Activated CD4-positive, CD25-positive, alpha-beta regulatory T cell (primary cell): ENCODE data around the gene GFPT2.

ENCODE experiments used
- DNase-seq, 4 experiments: peaks; one replicate each; lab custom pipeline; 2025; lab: John Stamatoyannopoulos, UW

GFPT2 gene

GRCh38 chr5:180350711-180351465 is 2.2 kb downstream of the GFPT2 start:
- DNase-seq = no peak

DNA sequence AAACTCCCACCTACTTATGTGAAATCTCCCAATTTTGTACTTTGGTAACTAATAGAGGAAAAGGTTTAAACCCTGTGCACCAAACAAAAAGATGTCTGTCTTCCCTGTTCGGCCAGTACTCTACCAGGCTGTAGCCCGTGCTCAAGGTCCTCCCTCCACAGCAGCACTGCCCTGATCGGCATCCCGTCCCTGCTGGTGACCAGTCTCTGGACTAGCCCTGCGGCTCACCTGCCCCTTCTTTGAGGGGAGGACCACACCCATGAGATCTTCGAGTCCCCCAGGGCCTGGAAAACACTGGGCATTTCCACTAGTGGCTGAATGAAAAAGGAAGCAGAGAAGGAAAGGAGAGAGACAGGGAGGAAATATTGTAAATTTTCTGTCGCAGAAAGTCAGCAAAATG is 2.8 kb downstream of the GFPT2 start:
- DNase-seq = no peak

- DNase-seq = no peak
Measured at GRCh38 chr5:180349391-180349790, 3.7 kb downstream of the GFPT2 start.

DNA sequence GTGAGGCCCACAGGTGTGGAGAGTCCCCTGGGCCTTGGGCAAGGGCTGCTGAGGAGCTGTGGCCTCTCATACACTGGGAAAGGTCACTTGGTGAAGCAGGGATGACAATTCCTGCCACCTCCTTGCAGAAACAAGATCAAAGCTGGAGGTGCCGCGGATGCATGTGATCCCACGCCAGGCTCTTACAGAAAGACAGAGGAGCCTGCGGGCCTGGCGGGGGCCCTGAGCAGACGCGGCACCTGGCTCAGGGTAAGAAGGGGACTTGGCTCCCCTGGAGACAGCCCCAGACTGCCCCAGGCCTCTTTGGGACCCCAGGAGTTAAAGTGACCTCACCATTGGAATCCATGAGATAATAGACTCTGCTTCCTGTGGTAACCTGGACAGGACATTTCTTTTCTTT is 4.8 kb downstream of the GFPT2 start:
- DNase-seq = no peak

DNA sequence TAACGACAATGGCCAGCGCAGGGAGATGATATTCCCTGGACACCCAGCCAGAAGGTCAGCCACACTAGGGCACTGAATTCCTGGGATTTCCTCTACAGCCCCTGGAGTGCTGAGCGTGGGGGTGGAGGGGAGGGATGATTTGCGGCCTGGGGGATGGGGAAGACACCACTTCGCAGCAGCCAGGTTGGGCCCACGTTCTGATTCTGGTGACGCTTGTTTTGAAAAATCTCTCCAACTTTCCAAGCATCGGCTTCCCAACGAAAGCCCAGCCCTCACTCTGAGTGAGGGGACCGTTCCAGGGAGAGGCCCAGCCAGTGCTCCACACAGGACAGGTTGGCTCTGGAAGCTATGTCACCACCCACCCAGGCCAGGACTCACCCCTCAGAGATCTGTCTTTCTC is 5.4 kb downstream of the GFPT2 start:
- no peak for DNase-seq

DNA sequence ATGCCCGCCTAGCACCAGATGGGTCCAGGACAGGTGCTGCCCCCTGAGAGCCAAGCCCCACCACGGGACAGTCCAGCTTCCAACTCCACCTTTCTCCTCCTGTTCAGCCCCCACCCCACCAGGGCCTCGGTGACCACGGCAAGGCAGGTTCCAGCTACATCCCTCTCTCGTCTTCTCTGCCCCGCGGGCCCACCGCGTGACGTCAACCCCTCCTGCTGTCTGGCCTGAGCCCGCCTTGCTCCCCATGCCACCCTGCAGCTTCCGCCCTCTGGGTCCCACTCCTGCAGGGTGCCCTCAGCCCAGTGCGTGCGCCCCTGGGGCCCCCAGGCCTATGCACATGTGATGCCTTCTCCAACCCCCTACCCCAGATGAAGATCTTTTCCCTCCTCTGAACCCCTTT is 6.8 kb downstream of the GFPT2 start:
- DNase-seq = no peak

DNA sequence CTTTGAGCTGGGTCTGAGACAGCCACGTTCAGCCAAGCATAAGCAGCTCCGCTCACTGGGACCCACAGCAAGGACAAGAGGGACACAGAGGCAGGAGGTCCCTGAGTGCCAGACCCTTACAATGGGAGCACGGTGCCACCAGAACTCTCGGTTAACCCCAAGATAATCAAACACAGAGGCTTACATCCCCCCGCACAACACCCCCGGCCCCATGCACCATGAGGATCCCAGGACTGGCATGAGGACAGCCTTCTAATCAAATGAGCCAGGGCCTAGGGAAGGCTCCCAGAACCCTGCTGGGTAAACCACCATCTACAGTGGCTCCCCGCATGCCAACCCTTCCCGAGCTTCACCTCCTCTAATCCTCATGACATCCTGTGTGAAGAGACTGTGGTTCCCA is 7.4 kb downstream of the GFPT2 start:
- DNase-seq = no peak

GRCh38 chr5:180345186-180345585 is 8.0 kb downstream of the GFPT2 start:
- DNase-seq = no peak

DNA sequence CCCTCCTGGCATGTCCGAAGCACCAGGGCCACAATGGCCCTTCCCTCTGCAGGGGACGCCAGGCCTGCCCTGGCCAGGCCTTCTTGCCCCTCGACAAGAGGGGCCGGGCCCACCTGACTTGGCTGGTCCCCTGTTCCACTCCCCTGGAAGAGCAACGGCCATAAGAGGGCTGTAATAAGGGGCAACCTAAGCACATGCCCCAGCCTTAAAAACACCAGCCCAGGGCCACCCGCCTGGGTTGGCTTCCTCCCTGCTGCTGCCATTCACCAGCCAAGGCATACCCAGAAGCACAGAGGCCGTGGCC is 8.5 kb downstream of the GFPT2 start:
- DNase-seq = no peak

- no peak for DNase-seq
Measured at GRCh38 chr5:180343831-180344695, 9.1 kb downstream of the GFPT2 start.

- DNase-seq = no peak
Measured at GRCh38 chr5:180343110-180343830, 9.9 kb downstream of the GFPT2 start.

DNA sequence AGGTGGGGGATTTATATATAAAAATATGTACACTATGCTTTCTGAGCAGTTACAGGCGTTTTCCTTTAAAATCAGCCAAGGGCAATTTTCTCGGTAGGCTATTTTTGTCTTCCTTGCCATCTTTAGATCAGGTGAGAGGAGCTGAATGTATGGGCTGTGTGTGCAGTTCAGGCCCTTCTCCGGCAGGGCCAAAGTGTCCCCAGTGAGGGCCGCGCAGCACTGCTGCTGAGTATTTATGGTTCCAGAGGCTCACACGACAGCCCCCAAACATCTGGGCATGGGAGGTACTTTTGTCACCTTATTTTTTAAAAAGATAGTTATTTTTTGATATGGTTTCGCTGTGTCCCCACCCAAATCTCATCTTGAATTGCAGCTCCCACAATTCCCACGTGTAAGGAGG is 11.5 kb downstream of the GFPT2 start:
- DNase-seq = no peak

DNA sequence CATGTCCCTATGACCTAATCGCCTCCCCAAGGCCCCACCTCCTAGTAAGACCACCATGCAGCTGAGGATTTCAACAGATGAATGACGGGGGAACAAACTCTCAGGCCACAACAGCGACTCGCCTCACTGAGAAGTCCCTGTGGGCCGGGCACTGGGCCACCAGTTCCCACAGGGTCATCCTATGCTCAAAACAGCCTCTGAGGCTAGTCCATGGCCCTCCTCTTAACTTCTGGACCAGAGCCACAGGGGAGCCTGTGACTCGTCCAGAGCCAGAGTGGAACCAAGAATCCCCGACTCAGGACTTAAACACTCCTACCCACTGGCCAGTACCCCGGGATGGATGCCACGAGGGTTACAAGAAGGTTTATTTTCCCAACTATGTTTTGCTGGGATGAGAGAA is 12.3 kb downstream of the GFPT2 start:
- no peak for DNase-seq

DNA sequence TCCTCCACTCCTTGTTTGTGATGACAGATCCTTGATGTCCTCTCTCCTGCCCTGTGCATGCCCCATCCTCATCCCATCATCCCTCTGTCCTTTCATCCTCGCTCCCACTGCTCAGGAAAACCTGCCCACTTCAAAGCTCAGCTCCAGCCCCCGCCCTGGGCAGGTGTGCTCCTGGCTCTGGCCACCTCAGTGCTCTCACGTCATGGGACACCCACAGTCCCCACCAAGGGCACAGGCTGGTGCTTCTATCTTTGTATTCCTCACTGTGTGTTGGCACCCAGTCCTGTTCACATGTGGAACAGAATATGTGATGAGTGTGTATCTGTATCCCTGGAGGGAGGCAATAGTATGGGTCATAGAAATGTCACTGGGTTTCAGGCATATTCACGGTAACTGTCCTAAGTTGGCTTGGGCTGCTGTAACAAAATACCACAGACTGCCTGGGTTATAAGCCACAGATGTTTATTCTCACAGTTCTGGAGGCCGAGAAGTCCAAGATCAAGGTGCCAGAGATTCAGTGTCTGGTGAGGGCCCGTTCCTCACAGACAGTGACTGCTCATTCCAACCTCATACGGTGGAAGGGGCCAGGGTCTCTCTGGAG is 13.5 kb downstream of the GFPT2 start:
- no peak for DNase-seq

DNA sequence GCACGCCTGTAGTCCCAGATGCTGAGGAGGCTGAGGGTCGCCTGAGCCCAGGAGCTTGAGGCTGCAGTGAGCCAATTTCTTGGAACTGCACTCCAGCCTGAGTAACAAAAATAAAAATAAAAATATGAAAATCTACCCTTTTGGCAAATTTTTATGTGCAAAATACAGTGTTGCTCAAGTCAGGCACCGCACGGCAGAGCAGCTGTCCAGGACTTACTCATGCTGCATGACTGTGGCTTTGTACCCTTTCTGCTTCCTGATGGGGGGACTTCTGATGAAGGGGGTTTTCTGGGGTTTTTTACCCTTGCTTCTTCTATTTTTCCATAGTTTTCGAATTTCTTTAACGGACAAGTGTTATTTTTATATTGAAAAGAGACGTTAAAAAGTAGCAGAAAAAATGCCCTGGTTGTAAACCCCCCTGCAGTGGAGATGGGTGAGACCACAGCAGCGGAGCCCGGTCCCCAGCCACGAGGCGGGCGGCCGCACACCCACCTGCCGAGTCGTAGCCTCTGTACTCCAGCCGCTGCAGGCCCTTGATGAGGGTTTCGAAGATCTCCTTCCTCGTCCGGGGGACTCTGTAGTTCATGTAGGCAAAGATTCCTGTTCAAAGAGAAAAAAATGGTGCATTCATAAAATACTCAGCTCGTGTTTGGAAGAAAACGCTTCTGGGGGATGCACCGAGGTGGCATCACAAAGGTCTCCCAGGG is 15.0 kb downstream of the GFPT2 start:
- no peak for DNase-seq

GRCh38 chr5:180336234-180337020 is 16.7 kb downstream of the GFPT2 start:
- no peak for DNase-seq

DNA sequence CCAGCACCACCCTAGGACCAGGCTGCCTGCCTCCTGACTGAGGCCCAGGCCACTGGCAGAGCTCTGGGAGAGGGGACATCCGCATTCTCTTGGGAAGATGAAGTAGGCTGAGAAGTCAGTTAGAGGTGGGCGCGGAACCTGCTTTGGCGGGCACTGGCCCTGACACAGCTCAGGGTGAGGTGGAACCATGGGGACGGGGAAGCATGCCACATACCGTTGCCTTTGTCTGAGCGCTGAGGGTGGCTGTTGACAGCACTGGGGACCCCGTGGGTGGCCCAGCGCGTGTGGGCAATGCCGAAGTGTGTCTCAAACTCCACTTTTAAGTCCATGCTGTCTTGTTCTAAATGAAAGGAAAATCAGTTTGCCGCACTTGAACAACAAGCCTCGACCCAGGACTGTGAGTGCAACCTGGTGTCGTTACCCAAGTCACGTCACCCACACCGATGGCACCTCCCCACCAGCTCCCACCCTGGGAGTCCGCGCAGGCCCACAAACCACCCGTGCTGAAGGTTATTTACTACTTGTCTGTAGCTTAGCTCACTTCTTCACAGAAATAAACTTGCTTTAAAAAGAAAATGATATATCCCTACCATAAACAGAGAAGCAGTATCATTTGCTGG is 17.4 kb downstream of the GFPT2 start:
- no peak for DNase-seq

DNA sequence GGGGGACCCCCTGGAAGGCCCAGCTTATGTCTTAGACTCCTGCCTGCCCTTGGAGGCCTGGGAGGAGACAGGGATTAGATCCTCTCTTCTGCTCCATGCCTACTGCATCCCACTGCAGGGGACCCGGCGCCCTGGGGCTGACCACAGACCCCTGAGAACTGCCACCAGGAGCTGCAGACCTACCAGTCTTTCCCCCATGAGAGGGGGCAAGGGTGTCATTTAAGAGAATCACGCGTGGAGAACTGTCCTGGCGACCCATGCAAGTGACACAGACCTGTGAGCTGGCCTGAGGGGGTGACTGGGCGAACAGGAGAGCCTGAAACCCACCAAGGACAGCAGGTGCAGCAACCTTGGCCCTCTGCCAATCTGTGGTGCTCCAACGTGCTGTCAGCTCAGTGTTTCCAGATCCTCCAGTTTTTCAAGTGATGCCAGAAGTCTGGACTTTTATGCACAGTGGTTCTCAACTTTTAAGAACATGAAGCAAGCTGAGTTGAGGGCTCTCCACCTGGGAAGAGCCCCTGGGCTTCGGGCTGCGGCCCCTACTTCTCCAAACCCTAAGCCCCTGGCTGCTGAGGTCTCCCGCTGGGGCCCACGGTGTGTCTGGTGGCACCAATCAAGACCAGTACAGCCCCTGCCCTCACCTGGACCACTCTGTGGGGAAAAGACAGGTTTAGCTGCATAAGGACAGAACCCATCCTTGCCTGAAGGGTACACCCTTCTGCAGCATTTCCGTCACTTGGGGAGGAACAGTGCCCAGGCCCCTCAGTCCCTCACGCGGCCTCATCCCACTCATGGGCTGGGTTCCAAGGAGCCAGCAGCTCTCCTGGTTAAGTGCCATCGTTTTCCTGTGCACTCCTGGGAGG is 18.2 kb downstream of the GFPT2 start:
- DNase-seq = no peak

- DNase-seq = no peak
Measured at GRCh38 chr5:180334176-180334575, 19.0 kb downstream of the GFPT2 start.

DNA sequence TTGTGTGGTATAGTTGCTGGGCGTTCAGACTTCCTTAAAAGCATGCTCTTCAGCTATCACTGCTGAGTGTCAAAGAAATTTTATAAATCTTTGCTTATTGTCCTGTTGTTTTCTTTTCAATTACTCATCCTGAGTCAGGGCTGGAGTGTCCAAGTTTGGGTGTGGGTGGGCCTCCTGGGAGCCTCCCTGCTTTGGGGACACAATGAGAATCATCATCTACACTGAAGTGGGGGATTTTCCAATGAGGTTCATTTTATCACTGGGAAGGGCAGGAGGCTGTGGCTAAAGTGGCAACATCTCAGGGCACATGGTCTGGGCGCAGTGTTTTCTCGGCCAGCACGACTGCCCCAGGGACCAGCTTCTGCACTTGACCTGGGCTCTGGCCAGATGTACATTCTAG is 19.5 kb downstream of the GFPT2 start:
- DNase-seq = no peak
